GM21576 (cell line): ENCODE measurements around the gene TFR2.

Source experiments
- ATAC-seq: cut with Tn5 transposase; IDR thresholded peaks from one replicate; pipeline ENCODE4 v1.9.1; 2021; ENCODE audit warnings: mild to moderate bottlenecking, moderate library complexity; ENCODE audit not compliant: unreplicated experiment

Gene TFR2

DNA sequence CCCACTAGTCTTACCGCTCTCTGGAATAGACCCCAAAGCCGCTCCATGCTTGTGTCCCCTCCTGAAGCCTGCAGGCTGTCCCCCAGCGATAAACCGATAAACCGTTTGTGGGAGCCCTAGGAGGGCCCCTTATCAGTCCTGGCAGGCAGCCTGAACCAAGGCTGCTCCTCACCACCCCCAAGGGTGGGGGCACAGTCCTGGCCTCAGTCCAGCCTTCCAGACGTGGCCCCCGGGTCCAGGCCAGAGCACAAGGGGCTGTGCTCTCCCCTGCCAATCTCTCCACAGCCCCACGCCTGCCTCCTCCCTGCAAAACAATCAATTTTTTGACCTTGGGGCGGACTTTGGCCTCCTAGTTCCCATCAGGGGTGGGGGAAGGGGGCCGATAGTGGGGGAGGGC lies at the start of gene TFR2:
Gene TFR2, minus strand, starts transcription at position 90 of the 397 bp plus-strand sequence. Its CDS starts 43 bp downstream, at position 47.
- no peak for ATAC-seq

DNA sequence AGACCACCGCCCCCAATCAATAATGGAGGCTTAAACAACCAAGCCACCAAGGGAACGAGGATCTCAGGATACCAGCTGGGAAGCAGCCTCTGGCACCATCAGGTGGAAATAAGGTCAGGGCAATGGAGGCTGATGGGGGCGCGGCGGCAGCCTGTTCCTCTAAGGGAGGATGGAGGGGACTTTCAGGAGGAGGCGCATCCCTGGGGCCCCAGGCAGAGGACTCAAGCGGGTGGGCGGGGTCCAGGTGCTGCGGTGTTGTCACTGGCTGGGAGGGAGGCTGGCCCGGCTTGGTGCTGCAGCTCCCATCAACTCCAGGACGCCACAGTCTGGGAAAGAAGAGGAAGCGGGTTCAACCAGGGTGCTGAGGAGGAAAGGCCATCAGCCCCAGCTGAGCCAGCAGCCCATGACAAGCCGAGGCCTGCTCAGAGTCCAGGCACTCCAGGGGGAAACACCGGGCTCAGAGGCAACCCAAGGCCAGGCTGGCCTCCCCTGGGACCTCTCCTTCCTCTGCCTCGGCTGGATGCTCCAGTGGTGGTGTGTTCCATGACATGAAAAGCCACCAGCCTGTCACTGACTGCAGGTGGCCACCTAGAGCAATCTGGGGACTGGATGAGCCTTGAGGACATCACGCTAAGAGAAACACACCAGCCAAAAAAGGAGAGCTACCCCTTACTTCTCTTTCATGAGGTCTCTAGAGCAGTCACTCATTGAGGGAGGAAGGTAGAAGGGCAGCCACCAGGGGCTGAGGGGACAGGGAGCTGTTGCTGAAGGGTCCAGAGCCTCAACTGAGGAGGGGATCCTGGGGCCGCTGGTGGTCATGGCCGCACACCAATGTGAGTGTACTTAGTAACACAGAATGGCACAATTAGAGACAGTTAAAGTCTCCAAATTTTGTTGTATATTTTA lies 48.1 kb upstream of the TFR2 start:
- ATAC-seq: no peak

DNA sequence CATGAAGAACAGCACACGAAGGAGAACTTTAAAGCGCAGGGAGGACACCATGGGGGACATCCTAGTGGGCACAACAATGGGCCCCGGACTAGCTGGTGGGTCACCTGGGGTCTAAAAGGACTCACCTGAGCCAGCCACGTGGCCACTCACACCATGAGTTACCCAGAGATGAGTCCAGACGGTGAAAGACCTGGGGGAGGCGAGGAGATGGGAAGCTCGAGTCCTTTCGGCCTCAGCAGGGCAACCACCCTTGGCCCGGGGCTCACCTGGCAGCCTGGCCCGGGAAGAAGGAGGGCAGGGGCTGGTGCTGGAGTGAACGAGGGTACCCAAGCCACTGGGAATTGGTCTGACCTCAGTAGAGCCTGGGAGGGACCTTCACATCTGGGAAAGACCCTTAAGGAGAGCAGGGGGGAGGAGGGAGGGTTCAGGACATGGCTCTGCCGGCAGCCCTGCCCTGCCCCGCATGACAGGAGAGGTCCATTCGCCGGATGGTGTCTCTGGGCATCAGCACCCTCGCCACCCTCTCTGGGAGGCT lies 47.0 kb upstream of the TFR2 start:
- ATAC-seq: no peak

DNA sequence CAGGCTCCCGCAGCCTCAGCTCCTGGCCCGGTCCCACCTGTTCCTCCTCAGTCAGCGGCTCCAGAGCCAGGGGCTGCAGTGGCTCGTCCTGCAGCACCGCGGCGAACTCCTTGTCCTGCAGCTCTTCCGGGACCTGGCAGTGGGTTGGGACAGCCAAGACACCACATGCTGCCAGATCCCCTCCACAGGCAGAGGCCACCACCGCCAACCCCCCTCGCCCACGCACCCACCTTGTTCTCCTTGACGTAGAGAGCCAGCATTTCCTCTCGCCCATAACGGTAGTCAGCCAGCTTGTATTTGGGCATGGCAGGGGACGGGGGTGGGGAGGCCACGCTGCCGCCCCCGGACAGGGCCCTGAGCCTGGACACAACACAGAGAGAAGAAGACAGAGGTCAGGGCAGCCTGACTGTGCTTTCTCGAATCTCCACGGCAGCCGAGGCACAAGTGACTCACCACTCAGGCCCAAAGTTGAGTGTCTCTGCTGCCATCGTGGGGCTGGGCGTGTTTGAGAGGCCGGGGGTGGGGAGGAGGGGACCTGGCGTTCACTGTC lies 46.5 kb upstream of the TFR2 start:
- ATAC-seq: no peak

DNA sequence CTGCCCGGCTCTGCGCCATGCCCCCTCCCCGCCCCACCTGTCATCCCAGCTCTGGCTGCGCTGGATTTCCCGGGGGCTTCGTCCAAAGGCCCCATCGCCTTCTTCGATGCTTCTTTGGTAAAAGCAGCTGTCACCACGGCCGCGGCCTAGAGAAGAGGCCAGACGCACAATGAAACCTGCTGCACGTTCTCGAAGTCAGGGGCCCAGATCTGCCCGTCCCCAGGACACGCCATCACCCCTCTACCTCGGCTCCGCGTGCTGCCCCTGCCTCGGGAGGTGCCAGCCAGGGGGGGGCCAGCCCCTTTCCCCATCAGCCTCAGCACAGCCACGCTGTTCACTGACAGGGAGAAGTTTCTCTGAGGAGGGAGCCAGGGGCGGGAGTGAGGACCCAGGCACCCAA lies 45.9 kb upstream of the TFR2 start:
- no peak for ATAC-seq

DNA sequence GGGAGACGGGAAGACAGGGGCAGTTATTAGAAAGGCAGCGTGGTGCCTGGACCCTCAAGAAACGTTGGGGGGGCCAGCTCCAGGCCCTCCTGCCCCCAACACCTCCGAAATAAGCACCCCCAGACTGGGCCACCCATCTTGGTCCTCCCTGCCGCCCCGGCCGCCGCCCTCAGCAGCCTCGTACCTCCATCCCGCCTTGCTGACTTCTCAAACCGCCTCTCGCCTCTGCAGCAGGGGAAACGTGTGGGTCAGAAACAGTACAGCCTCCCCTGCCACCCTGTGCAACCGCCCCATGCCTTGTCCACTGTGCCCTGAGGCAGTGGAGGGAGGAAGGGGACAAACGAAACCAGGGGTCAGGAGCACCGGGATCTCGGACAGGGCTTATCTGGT lies 45.5 kb upstream of the TFR2 start:
- ATAC-seq: no peak

DNA sequence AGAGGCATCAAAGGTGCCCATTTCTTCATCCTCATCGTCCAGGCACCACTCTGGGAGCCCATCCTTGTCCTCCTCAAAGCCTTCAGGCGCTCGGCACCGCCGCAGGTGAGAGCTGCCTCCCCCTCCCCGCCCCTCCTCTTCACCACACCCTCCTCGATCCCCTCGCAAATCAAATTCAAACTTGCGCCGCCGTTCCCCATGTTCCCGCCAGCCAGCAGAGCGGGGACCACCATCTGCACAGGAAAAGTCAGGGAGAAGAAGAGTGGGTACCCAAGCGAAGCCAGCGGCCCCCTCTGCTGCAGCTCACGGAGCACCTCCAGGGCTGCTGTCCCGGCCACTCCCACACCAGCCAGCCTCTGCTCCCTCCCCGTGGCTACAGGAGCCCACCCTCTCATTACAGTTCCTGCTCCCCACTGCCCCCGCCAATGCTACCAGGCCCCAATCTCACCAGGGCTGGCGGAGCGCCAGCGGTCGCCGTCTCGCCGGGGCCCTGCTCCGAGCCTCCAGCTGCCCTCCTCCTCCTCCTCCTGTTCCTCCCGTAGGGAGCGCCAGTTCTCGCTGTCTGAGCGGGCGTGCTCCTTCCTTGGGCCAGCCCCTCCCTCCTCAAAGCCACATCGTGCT lies 45.0 kb upstream of the TFR2 start:
- no peak for ATAC-seq

DNA sequence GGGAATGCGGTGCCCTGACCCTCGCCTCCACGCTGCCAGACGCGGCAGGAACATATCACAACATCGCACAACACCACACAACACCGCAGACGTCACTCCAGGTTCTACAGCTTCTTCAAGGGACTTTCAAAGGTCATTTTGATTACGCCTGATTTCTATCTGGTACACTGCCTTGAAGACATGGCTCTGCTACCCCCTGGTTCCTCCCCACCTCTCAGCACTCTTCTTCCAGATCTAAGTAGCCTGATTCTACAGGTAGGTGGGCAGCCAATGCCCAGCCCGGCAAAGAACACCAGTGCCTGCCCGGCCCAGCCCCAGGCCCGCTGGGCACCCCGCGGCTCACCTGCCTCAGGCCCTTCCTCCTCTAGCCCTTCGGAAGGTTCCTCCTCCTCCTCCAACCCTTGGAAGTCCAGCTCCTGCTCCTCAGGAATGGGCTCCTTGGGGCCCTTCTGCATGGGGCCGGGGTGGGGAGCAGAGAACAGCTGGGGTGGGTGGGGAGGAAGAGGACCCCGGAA lies 44.3 kb upstream of the TFR2 start:
- no peak for ATAC-seq

DNA sequence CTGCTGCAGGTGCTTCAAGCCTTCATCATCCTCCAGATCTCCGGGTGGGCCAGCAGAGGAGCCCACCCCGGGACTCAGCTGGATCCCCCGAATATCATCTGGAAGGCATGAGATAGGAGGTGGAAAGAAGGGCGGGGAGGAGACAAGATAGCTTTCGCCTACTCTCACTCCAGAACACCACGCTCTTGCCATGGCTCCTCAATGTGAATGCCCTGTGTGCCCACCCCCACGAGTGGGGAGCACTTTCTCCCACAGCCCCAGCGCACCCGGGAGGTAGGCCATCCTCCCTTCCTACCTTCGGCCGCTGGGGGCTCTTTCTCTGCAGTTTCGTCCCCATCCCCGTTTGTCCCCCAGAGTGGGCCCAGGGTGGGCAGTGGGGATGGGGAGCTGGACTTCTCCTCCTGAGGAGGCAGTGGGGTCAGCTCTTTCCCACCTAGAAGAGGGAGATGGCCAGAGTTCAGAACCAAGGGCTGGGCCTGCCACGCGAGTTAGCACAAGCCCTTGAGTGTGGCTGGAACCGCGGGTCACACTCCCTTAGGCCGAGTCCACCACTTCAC lies 43.8 kb upstream of the TFR2 start:
- ATAC-seq: no peak

DNA sequence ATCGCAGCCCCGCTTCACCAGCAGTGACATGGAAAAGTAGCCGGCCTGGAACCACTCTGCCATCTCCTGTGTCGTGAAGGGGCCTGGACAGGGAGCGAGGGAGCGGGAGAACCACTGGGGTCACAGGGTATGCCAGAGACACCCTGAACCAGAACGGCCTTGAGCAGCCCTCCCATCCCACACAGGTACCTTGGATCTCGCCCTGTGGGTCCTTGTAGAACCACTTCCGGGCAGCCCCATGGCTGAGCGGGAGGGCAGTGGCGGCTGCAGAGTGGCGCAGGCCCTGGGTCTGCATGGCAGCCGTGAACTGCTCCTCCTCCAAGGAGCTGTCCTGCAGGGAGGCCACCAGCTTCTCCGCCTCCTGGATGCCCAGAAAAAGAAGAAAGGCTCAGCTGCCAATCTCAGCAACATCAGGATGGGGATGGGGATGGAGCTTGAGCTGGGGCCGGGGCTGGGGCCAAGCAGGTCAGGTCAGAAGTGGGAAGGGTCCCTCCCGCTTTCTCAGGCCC lies 43.2 kb upstream of the TFR2 start:
- no peak for ATAC-seq

DNA sequence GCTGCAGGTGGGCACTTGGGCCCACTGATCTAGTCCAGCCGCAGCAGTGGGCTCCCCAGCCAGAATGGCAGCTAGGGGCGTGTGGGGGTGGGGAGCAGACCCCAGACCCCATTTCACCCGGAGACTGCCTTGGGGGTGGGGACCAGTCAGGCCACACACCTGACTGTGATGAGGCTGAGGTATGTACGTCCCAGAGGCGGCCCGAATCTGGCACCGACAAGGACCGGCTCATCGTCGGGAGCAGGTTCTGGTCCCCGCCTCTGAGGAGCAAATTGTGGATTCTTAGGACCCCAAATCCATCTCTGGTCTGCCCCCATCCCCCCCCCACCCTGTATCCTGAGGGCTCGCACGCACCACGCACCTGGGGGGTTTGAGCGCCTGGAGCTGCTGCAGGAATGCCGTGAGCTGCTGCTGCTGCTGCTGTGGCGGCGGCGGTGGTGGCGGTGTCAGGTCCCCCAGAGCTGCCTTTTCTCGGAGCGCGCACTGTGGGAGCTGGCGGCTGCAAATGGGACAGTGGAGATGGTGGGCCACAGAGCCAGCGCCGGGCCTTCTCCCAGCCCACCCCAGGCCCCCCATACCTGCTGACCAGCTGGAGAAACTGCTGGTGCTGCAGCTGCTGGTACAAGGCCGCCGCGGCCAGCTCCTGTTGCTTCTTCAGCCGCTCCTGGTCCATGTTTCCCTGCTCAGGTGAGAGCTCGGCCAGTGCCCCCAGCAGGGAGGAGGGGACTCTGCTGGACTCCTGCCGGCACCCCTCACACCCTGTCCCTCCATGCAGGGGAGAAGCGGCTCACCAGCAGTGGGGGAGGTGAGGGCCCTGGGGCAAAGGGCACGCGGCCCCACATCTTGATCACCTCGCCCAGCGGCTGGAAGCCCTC lies 42.5 kb upstream of the TFR2 start:
- no peak for ATAC-seq

DNA sequence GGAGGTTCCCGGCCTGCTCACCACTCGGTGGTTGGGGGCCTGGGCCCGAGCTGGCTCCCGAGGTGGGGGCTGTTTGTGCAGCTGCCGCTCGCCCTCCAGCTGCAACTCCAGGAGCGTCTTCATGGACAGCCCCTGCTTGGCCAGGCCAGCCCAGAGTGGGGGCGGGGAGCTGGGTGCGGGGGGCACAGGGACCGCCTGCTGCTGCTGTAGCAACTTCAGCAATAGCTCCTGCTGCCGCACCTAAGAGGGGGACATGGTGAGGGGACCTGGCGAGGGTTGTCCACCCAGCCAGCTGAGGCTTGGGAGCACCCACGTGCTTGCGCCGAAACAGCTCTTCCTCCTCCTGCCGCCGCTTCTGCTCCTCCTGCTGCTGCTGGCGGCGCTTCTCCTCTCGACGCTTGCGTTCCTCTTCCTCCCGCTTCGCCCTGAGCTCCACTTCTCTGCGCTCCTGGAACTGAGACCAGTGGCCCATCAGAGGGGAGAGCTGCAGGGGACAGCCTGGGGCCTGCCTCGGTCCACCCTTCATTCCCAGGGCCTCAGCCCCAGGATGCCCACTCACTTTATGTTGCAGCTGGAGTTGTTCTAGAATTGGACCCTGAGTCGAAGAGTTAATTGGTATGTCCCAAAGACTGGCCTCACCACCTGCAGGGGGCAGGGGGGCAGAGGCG lies 41.8 kb upstream of the TFR2 start:
- ATAC-seq: no peak

DNA sequence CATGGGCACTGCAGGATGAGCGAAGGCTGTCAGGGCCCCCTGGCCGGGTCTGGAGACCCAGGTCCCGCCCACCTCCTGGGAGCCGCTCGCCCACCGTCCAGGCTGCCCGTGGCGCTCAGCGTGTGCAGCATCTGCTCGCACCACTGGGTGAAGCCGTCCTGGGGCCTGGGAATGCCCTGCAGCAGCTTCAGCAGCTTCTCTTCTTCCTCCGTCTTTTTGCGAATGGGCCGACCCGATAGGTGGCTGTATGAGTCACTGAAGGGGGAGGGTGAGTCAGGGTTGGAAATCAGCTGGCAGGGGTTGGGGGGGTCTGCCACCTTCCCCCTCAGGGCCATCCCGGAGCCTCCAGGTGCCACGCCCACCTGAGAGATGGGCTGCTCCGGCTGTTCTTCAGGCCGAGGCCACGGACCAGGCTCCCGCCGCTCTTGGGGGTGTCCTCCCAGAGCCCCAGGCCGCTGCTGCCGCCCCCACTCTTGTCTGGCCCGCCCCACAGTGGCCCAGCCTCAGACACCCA lies 40.9 kb upstream of the TFR2 start:
- ATAC-seq: no peak

DNA sequence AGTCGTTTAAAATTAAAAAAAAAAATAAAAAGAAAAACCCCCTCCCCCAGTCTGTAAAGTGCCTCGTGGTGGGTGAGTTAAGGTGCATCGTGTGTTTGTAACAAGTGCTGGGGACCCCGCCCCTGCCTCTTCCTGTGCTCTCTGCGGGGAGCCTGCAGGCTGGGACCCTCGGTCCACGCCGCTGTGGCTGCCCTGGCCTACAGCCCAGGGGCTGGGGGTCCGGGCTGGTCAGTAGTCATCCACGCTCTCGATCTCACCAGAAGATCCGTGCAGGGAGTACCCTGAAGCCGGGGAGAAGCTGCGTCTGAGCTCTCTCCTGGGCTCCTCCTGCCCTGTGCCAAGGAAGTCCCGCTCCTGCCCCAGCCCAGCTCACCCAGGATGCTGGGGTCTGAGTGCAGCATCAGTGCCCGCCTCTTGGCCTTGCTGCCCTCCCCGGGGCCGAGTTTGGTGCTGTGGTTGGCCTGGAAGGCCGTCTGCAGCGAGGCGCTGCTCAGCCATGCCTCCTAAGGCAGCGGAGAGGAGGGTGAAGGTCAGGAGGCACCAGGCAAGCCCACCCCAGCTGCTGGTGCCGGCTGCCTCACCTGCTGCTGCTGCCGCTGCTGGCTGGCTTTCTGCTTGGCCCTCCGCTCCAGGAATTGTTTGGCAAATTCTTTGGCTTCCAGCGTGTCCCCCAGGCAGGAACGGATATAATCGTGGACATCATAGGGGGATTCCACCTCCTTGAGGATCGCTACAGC lies 40.3 kb upstream of the TFR2 start:
- no peak for ATAC-seq

DNA sequence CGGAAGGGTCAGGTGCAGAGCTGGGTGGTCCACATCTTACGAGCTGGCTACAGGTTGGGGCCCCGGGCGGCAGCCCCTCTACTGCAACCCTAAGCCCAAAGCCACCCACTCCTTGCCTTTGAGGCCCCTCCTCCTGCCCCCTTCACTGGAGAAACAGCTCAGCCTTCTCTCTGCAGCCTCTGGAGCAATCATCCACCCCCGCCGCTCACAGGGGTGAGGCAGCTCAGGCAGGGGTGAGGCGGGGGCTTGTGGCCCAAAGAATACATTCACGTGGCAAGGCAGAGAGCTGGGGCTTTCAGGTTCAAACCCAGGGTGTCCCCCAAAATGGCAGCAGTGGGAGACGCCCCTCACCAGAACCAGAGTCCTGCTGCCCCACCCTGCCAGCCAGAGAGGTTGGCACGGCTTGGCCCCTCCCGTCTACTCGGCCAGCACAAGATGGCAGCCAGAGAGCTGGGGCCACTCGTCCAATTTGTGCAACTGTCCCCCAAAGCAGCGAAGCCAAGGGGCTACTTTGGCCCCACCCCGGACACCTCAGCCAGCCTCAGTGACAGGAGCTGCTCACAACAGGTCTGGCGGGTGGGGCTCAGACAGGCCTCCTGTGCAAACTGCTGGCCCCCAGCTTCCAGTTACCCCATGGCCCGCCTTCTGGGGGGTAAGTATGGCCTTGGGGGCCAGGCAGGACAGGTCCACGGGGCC lies 39.4 kb upstream of the TFR2 start:
- ATAC-seq: no peak

DNA sequence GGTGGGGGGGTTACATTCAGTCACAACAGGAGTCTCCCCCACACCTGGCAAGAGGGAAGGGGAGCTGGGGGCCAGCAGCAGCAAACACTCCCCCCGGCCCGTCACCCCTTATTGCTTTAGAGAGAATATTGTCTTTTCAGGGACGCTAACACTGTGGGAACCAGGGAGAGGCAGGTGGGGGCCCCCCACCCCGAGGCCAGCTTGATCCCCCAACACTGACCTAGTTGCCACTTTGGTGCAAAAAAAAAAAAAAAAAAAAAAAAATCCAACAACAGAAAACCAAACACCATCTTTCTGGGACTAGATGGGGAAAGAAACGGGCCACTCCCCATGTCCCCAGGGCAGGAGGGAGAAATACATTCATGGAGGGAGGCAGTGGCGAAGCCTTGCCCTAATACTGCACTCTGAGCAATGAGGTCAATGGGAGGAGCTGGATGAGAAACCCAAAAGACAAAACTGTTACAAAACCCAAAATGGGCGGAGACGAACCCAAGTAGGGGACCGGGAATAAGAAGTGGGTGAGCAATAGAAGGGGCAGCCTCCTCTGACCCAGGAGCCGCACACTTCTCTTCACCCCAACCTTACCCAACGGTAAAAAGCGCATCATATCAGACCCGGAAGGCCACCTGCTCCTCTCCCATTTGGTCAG lies 38.7 kb upstream of the TFR2 start:
- no peak for ATAC-seq

DNA sequence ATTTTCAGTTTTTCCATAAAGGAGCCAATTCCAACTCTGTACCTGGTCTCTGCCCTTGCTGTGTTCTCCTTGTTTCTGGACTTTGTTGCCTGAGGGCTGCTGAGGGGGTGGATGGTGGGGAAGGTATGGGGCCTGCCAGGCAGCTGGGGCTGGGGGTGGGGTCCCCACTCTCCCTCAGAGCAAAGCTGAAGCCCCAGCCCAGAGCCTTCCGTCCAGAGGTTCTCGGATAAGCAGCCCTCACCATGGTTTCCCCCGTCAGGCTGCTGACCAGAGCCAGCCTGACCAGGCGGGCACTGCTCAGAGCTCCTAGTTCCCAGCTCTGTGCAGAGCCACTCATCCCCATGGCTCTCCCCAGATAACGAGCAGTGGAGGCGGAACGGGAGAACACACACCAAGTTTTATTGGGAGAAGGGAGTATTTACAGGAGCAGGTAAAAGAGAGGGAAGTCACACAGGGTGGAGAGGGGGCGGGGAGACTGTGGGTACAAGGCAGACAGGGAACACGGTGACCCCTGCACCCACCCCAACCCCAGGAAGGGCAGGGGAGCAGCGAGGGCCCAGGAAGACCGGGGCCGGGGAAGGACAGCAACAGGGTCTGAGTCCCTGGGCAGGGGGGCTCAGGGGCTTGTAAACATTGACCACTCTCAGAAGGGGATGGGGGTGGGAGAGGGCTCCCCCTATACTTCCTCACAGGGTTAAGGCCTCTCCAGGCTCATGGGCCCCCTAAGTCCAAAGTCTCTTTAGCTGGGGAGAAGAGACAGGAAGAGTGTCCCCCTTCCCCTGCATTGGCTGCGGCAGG lies 38.0 kb upstream of the TFR2 start:
- no peak for ATAC-seq
